ENCODE data around the gene FAM170B. TPM values are rescaled to one million over a fixed set of nuclear protein-coding genes. Genes with fewer than 3 reads are reported as not detected.

The FAM170B gene
- total and polyA plus RNA-seq, 2 donors (not counting 3 experiments of a cell fraction or from before 2014, with no cell fraction given) = not detected

DNA sequence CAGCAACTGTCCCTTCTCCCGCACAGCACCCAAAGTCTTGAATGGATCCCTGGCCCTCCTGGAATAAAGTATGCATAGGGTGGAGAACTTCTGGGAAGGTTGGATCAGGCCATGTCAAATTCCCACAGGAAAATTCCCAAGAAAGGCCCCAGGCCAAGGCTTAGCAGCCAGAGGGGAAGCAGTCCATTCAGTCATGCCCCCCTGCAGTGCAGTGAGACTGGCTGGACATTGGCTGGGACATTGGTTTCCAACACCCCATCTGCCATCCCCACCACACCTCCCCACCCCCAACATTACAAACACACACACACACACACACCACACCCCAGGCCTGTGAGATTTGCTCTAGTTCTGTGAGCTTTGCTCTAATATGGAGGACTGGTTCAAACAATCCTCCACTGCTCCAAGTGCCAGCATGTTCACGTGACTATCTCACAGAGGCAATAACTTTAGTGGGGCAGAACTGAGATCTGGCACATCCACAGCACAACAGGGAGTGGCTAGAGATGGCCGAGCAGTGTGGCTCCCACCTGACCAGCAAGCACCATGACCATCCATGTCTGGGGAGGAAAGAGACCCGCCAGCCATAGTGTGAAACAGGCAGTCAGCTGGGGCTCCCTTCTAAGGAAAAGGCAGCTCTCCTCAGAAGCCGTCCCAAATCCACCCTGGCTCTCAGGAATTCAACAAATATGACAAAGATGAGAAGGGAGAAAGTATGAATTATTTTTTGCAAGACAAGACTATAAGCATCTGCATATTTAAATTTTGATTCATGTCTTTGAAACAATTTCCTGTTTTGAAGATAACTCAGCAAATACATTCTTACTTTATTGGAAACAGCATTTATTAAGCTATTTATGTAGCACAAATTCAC is 6.7 kb upstream of the FAM170B start:
- Histone ChIP-seq H3K79me2 (ENCODE audit: control insufficient read depth, insufficient read depth, low read length) (no peaks in the 10 kb centered on the region), H4K20me1 (replicated peaks; ENCODE audit: control insufficient read depth, extremely low read depth, insufficient read depth, low read length) (no peaks in the 10 kb centered on the region), H3K4me2 (ENCODE audit: insufficient read depth, low read length) (no peak overlapping the region), H3K9ac (replicated peaks; ENCODE audit: extremely low read depth, insufficient read depth, low read length) (no peak overlapping the region), H3K9me3 (replicated peaks; ENCODE audit: control insufficient read depth, insufficient read depth, low read length) (no peaks in the 10 kb centered on the region), H3K4me1 (ENCODE audit: control insufficient read depth, extremely low read depth, insufficient read depth, low read length) (no peaks in the 10 kb centered on the region), H3K4me3 (replicated peaks in 1 of 3; ENCODE audit: insufficient read depth in 1 of 3, low read depth in 1 of 3, low read length in 3 of 3) (no peak overlapping the region), H3K27me3 (ENCODE audit: control insufficient read depth in 2 of 2, insufficient read depth in 2 of 2, low read length in 2 of 2) (peaks cover 0 to 8% of the 10 kb centered on the region in 2 experiments), H3K9me1 (replicated peaks; ENCODE audit: control insufficient read depth, extremely low read depth, insufficient read depth, low read length) (no peaks in the 10 kb centered on the region), H3K27ac (ENCODE audit: insufficient read depth, low read depth, low read length) (no peak overlapping the region), H2AFZ (ENCODE audit: low read depth, low read length) (no peak overlapping the region), H3K36me3 (ENCODE audit: control insufficient read depth in 2 of 2, extremely low read depth in 1 of 2, insufficient read depth in 2 of 2, low read length in 2 of 2) (no peaks in the 10 kb centered on the region)
- CTCF ChIA-PET = no interaction called here
- POLR2A ChIA-PET = no interaction called here
- intact Hi-C loops (cut with micrococcal nuclease) = no loop called here
- no TSS peak for BruUV-seq (replicated peaks)
- dilution Hi-C loops (cut with MboI; ENCODE audit: extremely low pct_ligation_motif_present, low sequenced_read_pairs) = no loop called here
- DNase-seq (ENCODE audit: low read depth, low spot score) (no peak), FAIRE-seq (no peak)
- no peak for TF ChIP-seq POLR2A (IDR thresholded peaks at IDR 0.05; ENCODE audit: low read depth, low read length)
- TF ChIP-seq, protein P1, sequence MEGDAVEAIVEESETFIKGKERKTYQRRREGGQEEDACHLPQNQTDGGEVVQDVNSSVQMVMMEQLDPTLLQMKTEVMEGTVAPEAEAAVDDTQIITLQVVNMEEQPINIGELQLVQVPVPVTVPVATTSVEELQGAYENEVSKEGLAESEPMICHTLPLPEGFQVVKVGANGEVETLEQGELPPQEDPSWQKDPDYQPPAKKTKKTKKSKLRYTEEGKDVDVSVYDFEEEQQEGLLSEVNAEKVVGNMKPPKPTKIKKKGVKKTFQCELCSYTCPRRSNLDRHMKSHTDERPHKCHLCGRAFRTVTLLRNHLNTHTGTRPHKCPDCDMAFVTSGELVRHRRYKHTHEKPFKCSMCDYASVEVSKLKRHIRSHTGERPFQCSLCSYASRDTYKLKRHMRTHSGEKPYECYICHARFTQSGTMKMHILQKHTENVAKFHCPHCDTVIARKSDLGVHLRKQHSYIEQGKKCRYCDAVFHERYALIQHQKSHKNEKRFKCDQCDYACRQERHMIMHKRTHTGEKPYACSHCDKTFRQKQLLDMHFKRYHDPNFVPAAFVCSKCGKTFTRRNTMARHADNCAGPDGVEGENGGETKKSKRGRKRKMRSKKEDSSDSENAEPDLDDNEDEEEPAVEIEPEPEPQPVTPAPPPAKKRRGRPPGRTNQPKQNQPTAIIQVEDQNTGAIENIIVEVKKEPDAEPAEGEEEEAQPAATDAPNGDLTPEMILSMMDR (IDR thresholded peaks at IDR 0.05; ENCODE audit: extremely low read depth in 1 of 2, insufficient read depth in 1 of 2, low read depth in 1 of 2, low read length in 2 of 2) = no peak
- TF ChIP-seq EZH2 (IDR thresholded peaks at IDR 0.05; ENCODE audit: borderline replicate concordance, low read depth, low read length, severe bottlenecking) = no peak
- no peak for TF ChIP-seq GATA2 (IDR thresholded peaks at IDR 0.05; ENCODE audit: insufficient read depth, insufficient read length, low read depth, low read length)
- TF ChIP-seq, protein P2, sequence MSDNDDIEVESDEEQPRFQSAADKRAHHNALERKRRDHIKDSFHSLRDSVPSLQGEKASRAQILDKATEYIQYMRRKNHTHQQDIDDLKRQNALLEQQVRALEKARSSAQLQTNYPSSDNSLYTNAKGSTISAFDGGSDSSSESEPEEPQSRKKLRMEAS (IDR thresholded peaks at IDR 0.05; ENCODE audit: insufficient read depth, insufficient read length) = no peak
- TF ChIP-seq JUN (IDR thresholded peaks at IDR 0.05; ENCODE audit: borderline replicate concordance, insufficient read depth, insufficient read length, low read depth) = no peak
- no peak for TF ChIP-seq MYC (IDR thresholded peaks at IDR 0.05; ENCODE audit: low read depth, low read length)
- no peak for TF ChIP-seq POLR2AphosphoS5 (IDR thresholded peaks at IDR 0.05; ENCODE audit: insufficient read depth, low read depth, low read length)
- no peak for TF ChIP-seq FOS (IDR thresholded peaks at IDR 0.05; ENCODE audit: borderline replicate concordance, insufficient read depth, low read length)

Measured in endothelial cell of umbilical vein (primary cell).